Liver (tissue), 3 donors: ENCODE results near the gene ADK.

Experiments
- ATF3 ChIP-seq: IDR thresholded peaks from 2 replicates; pipeline ENCODE4 v1.6.1; 2016; ENCODE audit warnings: antibody characterized with exemption
- REST ChIP-seq: IDR thresholded peaks from 2 replicates; pipeline ENCODE4 v1.6.1; 2016; ENCODE audit warnings: antibody characterized with exemption, mild to moderate bottlenecking
- RXRA ChIP-seq, 2 donors: IDR thresholded peaks; 2 replicates each; pipeline ENCODE4 v1.6.1; 2017 to 2018; ENCODE audit warnings: antibody characterized with exemption in 2 of 2, mild to moderate bottlenecking in 1 of 2
- TAF1 ChIP-seq: conservative IDR thresholded peaks from 2 replicates; pipeline ENCODE4 v1.6.1; 2016; ENCODE audit warnings: antibody characterized with exemption, mild to moderate bottlenecking
- YY1 ChIP-seq: IDR thresholded peaks from 2 replicates; pipeline ENCODE4 v1.6.1; 2016; ENCODE audit warnings: antibody characterized with exemption, mild to moderate bottlenecking
- TF ChIP-seq, protein P1 (sequence below): IDR thresholded peaks from 2 replicates; pipeline ENCODE4 v1.6.1; 2016; ENCODE audit warnings: antibody characterized with exemption
- TF ChIP-seq, protein P2 (sequence below): fragments of 150-350 bp; IDR thresholded peaks from 2 replicates; pipeline ENCODE4 v1.5.1; 2017; ENCODE audit warnings: improper control_type of control experiment, low read depth, low read length; ENCODE audit not compliant: missing input control
- donor health status: healthy.
- donor health status: healthy.

DNA sequence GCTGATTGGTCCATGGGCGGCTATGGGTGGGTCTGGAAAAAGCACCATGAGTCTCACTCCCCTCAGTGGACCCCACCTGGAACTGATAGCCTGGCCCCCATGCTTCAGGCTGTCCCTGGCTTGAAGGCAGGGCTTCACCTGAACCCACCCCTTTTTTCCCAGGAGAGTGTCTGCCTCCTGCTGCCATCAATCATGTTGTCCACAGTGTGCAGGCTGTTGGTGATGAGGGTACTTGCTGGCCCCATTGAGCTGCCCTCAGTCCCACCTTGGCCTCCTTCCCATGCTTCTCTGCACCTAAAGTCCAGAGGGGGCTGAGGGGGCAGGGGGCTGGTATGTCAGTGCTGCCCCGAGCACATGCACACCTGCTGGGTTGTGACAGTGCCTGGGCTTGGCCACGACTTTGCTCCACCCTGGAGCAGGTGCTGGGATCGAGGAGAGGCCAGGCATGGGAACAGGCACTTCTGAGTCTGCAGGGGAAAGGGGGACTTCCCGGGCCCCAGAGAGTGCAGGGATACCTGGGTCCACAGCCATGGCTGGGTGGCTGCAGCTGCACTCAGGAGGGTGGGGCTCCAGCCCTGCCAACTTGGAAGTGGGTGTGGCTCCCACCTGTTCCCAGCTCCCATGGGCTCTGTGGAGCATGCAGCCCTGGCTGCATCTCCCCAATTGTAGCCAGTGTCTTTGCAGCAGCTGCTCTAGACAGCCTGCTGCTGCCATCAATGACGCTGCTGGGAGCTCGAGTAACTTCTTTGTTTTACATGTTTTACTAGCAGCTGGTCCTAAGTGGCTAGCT lies 56.9 kb downstream of the ADK start:
- TF ChIP-seq TAF1 (no peak), REST (no peak), RXRA (IDR thresholded peaks at IDR 0.05) (no peak), ATF3 (no peak), YY1 (no peak)
- TF ChIP-seq, protein P1, sequence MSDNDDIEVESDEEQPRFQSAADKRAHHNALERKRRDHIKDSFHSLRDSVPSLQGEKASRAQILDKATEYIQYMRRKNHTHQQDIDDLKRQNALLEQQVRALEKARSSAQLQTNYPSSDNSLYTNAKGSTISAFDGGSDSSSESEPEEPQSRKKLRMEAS, result no peak
- TF ChIP-seq, protein P2, sequence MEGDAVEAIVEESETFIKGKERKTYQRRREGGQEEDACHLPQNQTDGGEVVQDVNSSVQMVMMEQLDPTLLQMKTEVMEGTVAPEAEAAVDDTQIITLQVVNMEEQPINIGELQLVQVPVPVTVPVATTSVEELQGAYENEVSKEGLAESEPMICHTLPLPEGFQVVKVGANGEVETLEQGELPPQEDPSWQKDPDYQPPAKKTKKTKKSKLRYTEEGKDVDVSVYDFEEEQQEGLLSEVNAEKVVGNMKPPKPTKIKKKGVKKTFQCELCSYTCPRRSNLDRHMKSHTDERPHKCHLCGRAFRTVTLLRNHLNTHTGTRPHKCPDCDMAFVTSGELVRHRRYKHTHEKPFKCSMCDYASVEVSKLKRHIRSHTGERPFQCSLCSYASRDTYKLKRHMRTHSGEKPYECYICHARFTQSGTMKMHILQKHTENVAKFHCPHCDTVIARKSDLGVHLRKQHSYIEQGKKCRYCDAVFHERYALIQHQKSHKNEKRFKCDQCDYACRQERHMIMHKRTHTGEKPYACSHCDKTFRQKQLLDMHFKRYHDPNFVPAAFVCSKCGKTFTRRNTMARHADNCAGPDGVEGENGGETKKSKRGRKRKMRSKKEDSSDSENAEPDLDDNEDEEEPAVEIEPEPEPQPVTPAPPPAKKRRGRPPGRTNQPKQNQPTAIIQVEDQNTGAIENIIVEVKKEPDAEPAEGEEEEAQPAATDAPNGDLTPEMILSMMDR, result no peak
